HCT116 (cell line): ENCODE results near the gene ANKRA2. TPM values are rescaled to one million over a fixed set of nuclear protein-coding genes. Genes with fewer than 3 reads are reported as not detected.

ENCODE experiments used
- ATAC-seq: fragments of 200-7000 bp; cut with Tn5 transposase; 2 replicates; pipeline ENCODE4 v1.9.1; 2020; ENCODE audit warnings: mild to moderate bottlenecking, moderate library complexity
- BruUV-seq: library from RNA; stranded (reverse); fragments of 400-500 nt; replicated peaks from 2 replicates; lab custom pipeline; 2021; lab: Mats Ljungman, UMichigan
- CTCF ChIA-PET: fragments of 300-600 bp; sonication (Branson Sonifier 250); formaldehyde crosslinking; loops from one replicate; lab custom pipeline; 2021; ENCODE audit warnings: antibody characterized with exemption; lab: Charles Lee
- POLR2A ChIA-PET: fragments of 300-600, 350-600 bp; sonication (Branson Sonifier 250); formaldehyde crosslinking; loops from one replicate; lab custom pipeline; 2021; ENCODE audit warnings: antibody characterized with exemption; lab: Charles Lee
- RAD21 ChIA-PET, 2 experiments: fragments of 300-600 bp; sonication (Branson Sonifier 250); formaldehyde crosslinking; loops; one replicate each; lab custom pipeline; 2023; ENCODE audit warnings: low total read pairs in 2 of 2; ENCODE audit not compliant: uncharacterized antibody in 2 of 2, unreplicated experiment in 2 of 2, low non-redundant PET in 1 of 2; lab: Charles Lee
- DNase-seq: peaks from one replicate; pipeline ENCODE4 v3.0.0-alpha.2; 2010; ENCODE audit warnings: low read depth, low spot score
- H2AFZ ChIP-seq: fragments of 200-600 bp; shearing (Covaris generic), sonication (generic); 2 replicates; pipeline ENCODE4 v1.6.1; 2017; ENCODE audit warnings: low read depth, mixed run types, mixed read lengths, antibody characterized with exemption, low read length; ENCODE audit not compliant: poor library complexity, severe bottlenecking
- H3K27ac ChIP-seq: 2 replicates; pipeline ENCODE4 v1.5.1; 2012; ENCODE audit warnings: low read depth, low read length
- H3K27me3 ChIP-seq: fragments of 200-600 bp; sonication (generic); 2 replicates; pipeline ENCODE4 v1.6.1; 2016; ENCODE audit warnings: mixed run types, low read length, mixed read lengths; ENCODE audit not compliant: insufficient read depth
- H3K36me3 ChIP-seq, 2 experiments: fragments of 200-500 bp in 1 of 2; fragments of 200-600 bp in 1 of 2; sonication (Bioruptor generic) in 1 of 2; sonication (generic) in 1 of 2; 2 replicates each; pipeline versions ENCODE4 v1.5.1 to v1.6.1; 2014 to 2016; ENCODE audit warnings: low read length in 2 of 2, inconsistent platforms in 1 of 2, mixed read lengths in 1 of 2, mixed run types in 1 of 2; ENCODE audit not compliant: insufficient read depth in 2 of 2, control insufficient read depth in 1 of 2
- H3K4me1 ChIP-seq, 2 experiments: fragments of 200-600 bp in 1 of 2; sonication (generic) in 1 of 2; 2 replicates each; pipeline versions ENCODE4 v1.5.1 to v1.6.1; 2012 to 2017; ENCODE audit warnings: low read length in 2 of 2, inconsistent platforms in 1 of 2, mild to moderate bottlenecking in 1 of 2, mixed read lengths in 1 of 2, mixed run types in 1 of 2, moderate library complexity in 1 of 2; ENCODE audit not compliant: insufficient read depth in 2 of 2, control insufficient read depth in 1 of 2
- H3K4me2 ChIP-seq: fragments of 200-600 bp; sonication (generic); 2 replicates; pipeline ENCODE4 v1.6.1; 2017; ENCODE audit warnings: mixed run types, low read length, mixed read lengths
- H3K4me3 ChIP-seq, 2 experiments: fragments of 200-600 bp in 1 of 2; sonication (generic) in 1 of 2; replicated peaks in 1 of 2; 2 replicates each; pipeline ENCODE4 v1.5.1; 2011 to 2016; ENCODE audit warnings: low read length in 2 of 2, control low read depth in 1 of 2, low read depth in 1 of 2, mild to moderate bottlenecking in 1 of 2, mixed read lengths in 1 of 2, mixed run types in 1 of 2
- H3K79me2 ChIP-seq: fragments of 200-600 bp; sonication (generic); 2 replicates; pipeline ENCODE4 v1.6.1; 2017; ENCODE audit warnings: mild to moderate bottlenecking, mixed run types, low read length, moderate library complexity, mixed read lengths; ENCODE audit not compliant: insufficient read depth
- H3K9ac ChIP-seq: fragments of 200-600 bp; sonication (generic); 2 replicates; pipeline ENCODE4 v1.6.1; 2016; ENCODE audit warnings: low read length, mixed read lengths
- H3K9me2 ChIP-seq: fragments of 200-600 bp; sonication (generic), shearing (Covaris generic); 2 replicates; pipeline ENCODE4 v1.6.1; 2017; ENCODE audit warnings: mixed run types, mild to moderate bottlenecking, moderate library complexity; ENCODE audit not compliant: insufficient read depth
- H3K9me3 ChIP-seq, 2 experiments: fragments of 200-500 bp in 1 of 2; fragments of 200-600 bp in 1 of 2; sonication (Bioruptor generic) in 1 of 2; sonication (generic) in 1 of 2; 2 replicates each; pipeline ENCODE4 v1.6.1; 2014 to 2017; ENCODE audit warnings: low read length in 2 of 2, mixed read lengths in 2 of 2, inconsistent platforms in 1 of 2, low read depth in 1 of 2, mild to moderate bottlenecking in 1 of 2, mixed run types in 1 of 2, moderate library complexity in 1 of 2; ENCODE audit not compliant: control insufficient read depth in 1 of 2, insufficient read depth in 1 of 2
- H4K20me1 ChIP-seq: fragments of 200-600 bp; sonication (generic), shearing (Covaris generic); 2 replicates; pipeline ENCODE4 v1.6.1; 2017; ENCODE audit warnings: mixed run types, mild to moderate bottlenecking, moderate library complexity; ENCODE audit not compliant: insufficient read depth
- ATF3 ChIP-seq: IDR thresholded peaks from 2 replicates; pipeline ENCODE4 v1.6.1; 2012
- CEBPB ChIP-seq: IDR thresholded peaks from 2 replicates; pipeline ENCODE4 v1.6.1; 2012; ENCODE audit warnings: low read depth
- CTCF ChIP-seq, 3 experiments: fragments of 200-600 bp in 1 of 3; sonication (generic) in 1 of 3; IDR thresholded peaks in 2 of 3; conservative IDR thresholded peaks in 1 of 3; 2 replicates each; pipeline ENCODE4 v1.5.1; 2012 to 2017; ENCODE audit warnings: low read depth in 2 of 3, low read length in 2 of 3, antibody characterized with exemption in 1 of 3, borderline replicate concordance in 1 of 3, control low read depth in 1 of 3, mild to moderate bottlenecking in 1 of 3, mixed read lengths in 1 of 3, mixed run types in 1 of 3, moderate library complexity in 1 of 3; ENCODE audit not compliant: insufficient read depth in 1 of 3
- EGR1 ChIP-seq: IDR thresholded peaks from 2 replicates; pipeline ENCODE4 v1.6.1; 2012; ENCODE audit warnings: low read depth
- ELF1 ChIP-seq: IDR thresholded peaks from 2 replicates; pipeline ENCODE4 v1.6.1; 2012; ENCODE audit warnings: low read depth, borderline replicate concordance
- EZH2 ChIP-seq: fragments of 200-600 bp; sonication (generic); IDR thresholded peaks from 2 replicates; pipeline ENCODE4 v1.6.1; 2017; ENCODE audit warnings: antibody characterized with exemption, mixed run types
- EZH2phosphoT487 ChIP-seq: fragments of 200-600 bp; IDR thresholded peaks from 2 replicates; pipeline ENCODE4 v1.6.1; 2018; ENCODE audit warnings: antibody characterized with exemption, borderline replicate concordance
- JUND ChIP-seq: IDR thresholded peaks from 2 replicates; pipeline ENCODE4 v1.6.1; 2012
- MAX ChIP-seq: IDR thresholded peaks from 2 replicates; pipeline ENCODE4 v1.6.1; 2012
- POLR2A ChIP-seq: IDR thresholded peaks from 2 replicates; pipeline ENCODE4 v1.7.0; 2011; ENCODE audit warnings: borderline replicate concordance; ENCODE audit not compliant: insufficient read depth, insufficient read length; ENCODE audit errors: extremely low read depth
- POLR2AphosphoS5 ChIP-seq: IDR thresholded peaks from 2 replicates; pipeline ENCODE4 v1.6.1; 2011; ENCODE audit warnings: mild to moderate bottlenecking, low read depth, low read length, moderate library complexity
- RAD21 ChIP-seq: IDR thresholded peaks from 2 replicates; pipeline ENCODE4 v1.6.1; 2012; ENCODE audit warnings: low read depth, mild to moderate bottlenecking
- REST ChIP-seq: IDR thresholded peaks from 2 replicates; pipeline ENCODE4 v1.6.1; 2012; ENCODE audit warnings: low read depth
- SIN3A ChIP-seq: IDR thresholded peaks from 2 replicates; pipeline ENCODE4 v1.6.1; 2012; ENCODE audit warnings: low read depth
- SP1 ChIP-seq: IDR thresholded peaks from 2 replicates; pipeline ENCODE4 v1.6.1; 2012; ENCODE audit warnings: low read depth
- SRF ChIP-seq: IDR thresholded peaks from 2 replicates; pipeline ENCODE4 v1.6.1; 2012; ENCODE audit warnings: low read depth
- YY1 ChIP-seq: IDR thresholded peaks from 2 replicates; pipeline ENCODE4 v1.6.1; 2011; ENCODE audit warnings: low read length, low read depth, moderate library complexity, mild to moderate bottlenecking; ENCODE audit not compliant: insufficient replicate concordance; ENCODE audit errors: extremely low read depth
- ZBTB33 ChIP-seq: IDR thresholded peaks from 2 replicates; pipeline ENCODE4 v1.6.1; 2011; ENCODE audit warnings: mild to moderate bottlenecking, low read length, moderate library complexity; ENCODE audit not compliant: insufficient replicate concordance; ENCODE audit errors: extremely low read depth
- ZFX ChIP-seq: fragments of 450-650 bp; IDR thresholded peaks from 2 replicates; pipeline ENCODE4 v1.6.1; 2017
- intact Hi-C: fragments of 100-400 bp; cut with micrococcal nuclease; formaldehyde crosslinking; loops from 2 replicates; pipeline ENCODE4 v1.10.0; 2022
- total RNA-seq: library from RNA; stranded (reverse); gene quantifications from one replicate; pipeline ENCODE4 v1.2.1, GENCODE V29; 2021; ENCODE audit not compliant: unreplicated experiment

The ANKRA2 gene
- total RNA-seq, 1 experiment from 2014 or later = 17.0 TPM

GRCh38 chr5:73523861-73524260 lies 41.6 kb downstream of the ANKRA2 start:
- no peak for ATAC-seq
- DNase-seq = no peak

More at GRCh38 chr5:73523861-73524260, 41.6 kb downstream of the ANKRA2 start:
- Histone ChIP-seq H4K20me1 (no peaks in the 10 kb centered on the region), H3K4me2 (no peak overlapping the region), H3K79me2 (no peaks in the 10 kb centered on the region), H3K9me2 (no peaks in the 10 kb centered on the region), H2AFZ (no peak overlapping the region), H3K4me3 (no peak overlapping the region), H3K27ac (no peak overlapping the region), H3K9ac (no peak overlapping the region), H3K4me1 (peaks cover 0 to 9% of the 10 kb centered on the region in 2 experiments; a peak in 1 of 4 replicates), H3K36me3 (no peaks in the 10 kb centered on the region), H3K9me3 (no peaks in the 10 kb centered on the region), H3K27me3 (no peaks in the 10 kb centered on the region)
- TF ChIP-seq ZFX (no peak), MAX (no peak), SP1 (no peak), SRF (no peak), POLR2AphosphoS5 (no peak), RAD21 (no peak), POLR2A (no peak), SIN3A (no peak), ELF1 (no peak), CTCF (IDR thresholded peaks at IDR 0.05 in 2 of 3, conservative IDR thresholded peaks at IDR 0.05 in 1 of 3; ENCODE audit: borderline replicate concordance in 1 of 3, insufficient read depth in 1 of 3, low read depth in 2 of 3, low read length in 2 of 3) (no peak), EGR1 (no peak), EZH2phosphoT487 (no peak), CEBPB (no peak), JUND (no peak), ZBTB33 (no peak), REST (no peak), ATF3 (no peak), EZH2 (no peak), YY1 (no peak)
- ChIA-PET RAD21 (interaction anchor here in 1 of 2 experiments (0.6 kb wide), 1 partner anchor 9 kb away, joined by 3 read pairs; no protein-coding TSS in a partner anchor), CTCF (no interaction called here), POLR2A (no interaction called here)
- no TSS peak for BruUV-seq
- intact Hi-C loops = no loop called here
